ENCODE results near the gene WDR38.
"Not testable (repeated sequence)": the region's sequence is repeated elsewhere in the genome, so short reads cannot be mapped to it uniquely, and the experiment has no call there.

The WDR38 gene

GRCh38 chr9:124834591-124834990 is 18.7 kb upstream of the WDR38 start:
- no peak for DNase-seq (ENCODE audit: low read depth)

DNA sequence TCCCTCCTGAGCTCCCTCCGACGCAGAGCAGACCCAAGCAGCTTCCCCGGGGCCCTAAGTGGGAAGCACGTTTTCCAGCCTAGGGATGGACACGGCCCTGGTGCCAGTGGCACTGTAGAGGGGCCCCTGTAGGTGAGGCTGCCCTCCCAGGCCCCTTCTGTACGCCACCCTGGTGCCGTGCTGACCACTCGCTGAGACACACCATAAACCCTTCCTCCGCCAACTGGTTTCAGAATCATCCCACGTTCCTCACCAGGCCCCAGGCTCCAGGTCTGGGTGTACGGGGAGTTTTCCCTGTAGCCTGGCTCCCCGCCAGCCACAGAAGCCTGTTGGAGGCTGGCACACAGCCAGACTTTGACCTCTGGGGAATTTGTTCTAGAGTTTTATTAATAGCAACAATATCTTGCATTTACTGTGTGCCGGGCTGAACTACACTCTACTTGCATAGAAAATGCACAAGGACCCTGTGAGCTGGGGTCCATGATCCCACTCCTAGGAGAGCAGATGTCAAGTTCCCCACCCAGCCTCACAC is 18.2 kb upstream of the WDR38 start:
- DNase-seq (ENCODE audit: low read depth): no peak

DNA sequence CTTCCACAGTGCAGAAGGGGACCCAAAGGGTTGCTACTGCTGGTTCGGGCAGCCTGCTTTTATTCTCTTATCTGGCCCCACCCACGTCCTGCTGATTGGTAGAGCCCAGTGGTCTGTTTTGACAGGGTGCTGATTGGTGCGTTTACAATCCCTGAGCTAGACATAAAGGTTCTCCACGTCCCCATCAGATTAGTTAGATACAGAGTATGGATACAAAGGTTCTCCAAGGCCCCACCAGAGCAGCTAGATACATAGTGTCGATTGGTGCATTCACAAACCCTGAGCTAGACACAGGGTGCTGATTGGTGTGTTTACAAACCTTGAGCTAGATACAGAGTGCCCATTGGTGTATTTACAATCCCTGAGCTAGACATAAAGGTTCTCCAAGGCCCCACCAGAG is 15.1 kb upstream of the WDR38 start:
- DNase-seq (ENCODE audit: low read depth): not testable (repeated sequence)

GRCh38 chr9:124838567-124839275 is 14.5 kb upstream of the WDR38 start:
- DNase-seq (ENCODE audit: low read depth): not testable (repeated sequence)

DNA sequence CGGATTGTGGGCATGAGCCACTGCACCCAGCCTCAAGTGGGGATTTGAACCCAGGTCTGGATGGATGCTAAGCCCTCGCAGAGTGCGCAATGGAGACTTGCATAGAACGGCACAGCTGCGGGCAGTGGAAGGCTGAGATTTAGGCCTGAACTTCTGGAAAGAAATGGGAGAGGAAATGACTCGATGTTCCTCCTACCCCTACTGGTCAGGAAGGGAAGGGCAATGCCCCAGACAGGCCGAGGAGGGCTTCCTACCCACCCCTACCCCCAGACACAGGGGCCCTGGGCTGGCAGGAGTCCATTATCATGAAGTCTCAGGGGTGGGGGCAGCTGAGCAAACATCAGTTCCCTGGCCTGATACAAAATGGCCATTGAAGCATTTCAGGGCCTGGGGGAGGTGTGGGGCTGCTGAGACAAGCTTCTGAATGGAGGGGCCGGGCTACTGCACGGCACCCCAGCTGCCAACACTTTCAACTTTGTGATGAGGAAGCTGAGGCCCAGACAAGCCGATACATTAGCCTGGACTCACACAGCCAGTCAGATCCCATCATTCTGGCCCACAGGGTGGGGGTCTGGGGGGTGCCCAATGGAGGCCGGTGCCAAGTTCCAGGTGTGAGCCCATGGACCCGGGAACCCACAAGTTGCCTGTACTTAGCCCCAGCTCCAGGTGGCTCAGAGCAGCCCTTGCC is 13.5 kb upstream of the WDR38 start:
- DNase-seq (ENCODE audit: low read depth): no peak

GRCh38 chr9:124840300-124840833 is 12.9 kb upstream of the WDR38 start:
- no peak for DNase-seq (ENCODE audit: low read depth)

- no peak for DNase-seq (ENCODE audit: low read depth)
Observed at GRCh38 chr9:124841075-124841821, 12.0 kb upstream of the WDR38 start.

DNA sequence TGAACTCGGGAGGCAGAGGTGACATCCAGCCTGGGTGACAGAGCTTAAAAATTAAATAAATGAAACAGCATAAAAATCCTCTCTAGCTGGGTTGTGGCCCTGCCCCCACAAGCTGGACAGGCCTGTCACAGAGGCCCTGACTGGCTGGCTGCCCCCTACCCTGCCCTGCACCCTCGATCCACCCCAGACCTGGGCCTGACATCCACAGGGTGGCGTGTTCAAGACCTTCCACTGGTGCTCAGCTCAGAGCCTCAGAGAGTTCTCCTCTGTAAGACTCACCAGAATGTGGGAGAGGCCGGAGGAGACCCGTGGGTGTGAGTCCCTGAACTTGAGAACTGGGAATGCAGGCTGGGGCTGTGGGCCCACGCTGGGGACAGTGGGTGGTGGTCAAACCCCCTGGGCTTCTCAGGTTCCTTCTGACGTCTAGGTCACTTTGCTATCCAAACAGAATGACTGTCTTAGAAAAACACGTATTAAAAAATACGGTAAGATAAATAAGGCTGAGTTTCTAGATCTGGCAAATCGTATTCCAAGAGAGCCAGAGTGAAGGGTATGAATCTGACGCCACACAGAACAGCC is 9.7 kb upstream of the WDR38 start:
- DNase-seq (ENCODE audit: low read depth): no peak

DNA sequence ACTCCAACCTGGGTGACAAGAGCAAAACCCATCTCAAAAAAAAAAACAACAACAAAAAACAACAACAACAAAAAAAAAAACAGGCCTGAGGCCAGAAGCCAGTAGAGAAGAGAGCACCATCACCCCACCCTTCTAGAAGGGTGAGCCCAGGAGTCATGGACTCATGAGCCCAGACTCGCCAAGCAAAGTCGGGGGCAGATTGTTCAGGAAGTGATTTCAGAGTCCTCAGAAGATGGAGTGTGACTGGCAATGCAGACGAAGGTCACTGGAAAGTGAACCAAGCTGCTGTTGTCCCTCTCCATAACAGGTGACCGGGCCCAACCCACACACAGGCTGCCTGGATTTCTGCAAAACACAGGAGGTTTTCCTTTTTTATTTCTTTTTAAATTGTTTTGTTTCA is 9.0 kb upstream of the WDR38 start:
- no peak for DNase-seq (ENCODE audit: low read depth)

DNA sequence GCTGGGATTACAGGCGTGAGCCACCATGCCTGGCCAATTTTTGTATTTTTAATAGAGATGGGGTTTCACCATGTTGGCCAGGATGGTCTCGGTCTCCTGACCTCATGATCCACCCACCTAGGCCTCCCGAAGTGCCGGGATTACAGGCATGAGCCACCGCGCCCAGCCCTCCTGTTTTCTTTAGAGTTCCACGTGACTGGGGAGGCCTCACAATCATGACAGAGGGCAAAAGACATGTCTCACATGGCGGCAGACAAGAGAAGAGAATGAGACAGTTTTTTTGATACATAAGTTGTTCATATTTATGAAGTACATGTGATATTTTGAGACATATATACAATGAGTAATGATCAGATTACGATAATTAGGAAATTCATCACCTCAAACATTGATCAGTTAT is 6.8 kb upstream of the WDR38 start:
- DNase-seq (ENCODE audit: low read depth): not testable (repeated sequence)

GRCh38 chr9:124846969-124847368 is 6.3 kb upstream of the WDR38 start:
- no peak for DNase-seq (ENCODE audit: low read depth)

- no peak for DNase-seq (ENCODE audit: low read depth)
Observed at GRCh38 chr9:124849801-124850200, 3.5 kb upstream of the WDR38 start.

DNA sequence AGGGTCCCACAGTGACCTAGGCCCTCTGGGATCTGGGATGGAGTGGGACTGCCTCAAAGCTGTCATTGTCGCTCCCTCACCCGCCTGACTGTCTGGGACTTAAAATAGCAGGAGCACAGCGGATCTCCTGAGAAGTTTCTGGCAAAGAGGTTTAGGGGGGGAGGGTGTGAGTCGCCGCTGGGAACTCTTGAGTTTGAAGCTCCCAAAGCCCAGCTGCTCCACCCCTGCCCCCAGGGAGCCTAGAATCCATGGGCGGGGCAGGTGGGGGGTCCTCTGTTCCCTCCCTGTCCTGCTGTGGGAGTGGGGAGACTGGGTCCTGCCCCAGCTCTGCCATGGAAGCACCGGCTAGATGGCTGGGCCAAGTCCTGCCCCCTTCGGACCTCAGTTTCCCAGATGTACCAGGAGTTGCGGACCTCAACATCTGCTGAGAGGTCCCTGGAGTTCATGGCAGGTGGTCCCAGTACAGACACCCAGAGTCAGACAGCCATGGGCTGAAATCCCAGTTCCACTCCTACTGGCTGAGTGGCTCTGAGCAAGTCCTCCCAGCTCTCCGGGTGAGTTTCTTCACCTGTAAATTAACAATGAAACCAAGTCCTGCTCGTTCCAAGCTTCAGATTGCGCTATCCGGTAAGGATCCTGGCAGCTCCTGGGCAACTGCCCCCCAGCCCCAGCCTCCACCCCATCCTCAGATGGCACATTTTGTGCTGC is 985 bp upstream of the WDR38 start:
- no peak for DNase-seq (ENCODE audit: low read depth)

GRCh38 chr9:124853605-124854143 is 414 bp downstream of the WDR38 start:
- DNase-seq (ENCODE audit: low read depth): no peak

DNA sequence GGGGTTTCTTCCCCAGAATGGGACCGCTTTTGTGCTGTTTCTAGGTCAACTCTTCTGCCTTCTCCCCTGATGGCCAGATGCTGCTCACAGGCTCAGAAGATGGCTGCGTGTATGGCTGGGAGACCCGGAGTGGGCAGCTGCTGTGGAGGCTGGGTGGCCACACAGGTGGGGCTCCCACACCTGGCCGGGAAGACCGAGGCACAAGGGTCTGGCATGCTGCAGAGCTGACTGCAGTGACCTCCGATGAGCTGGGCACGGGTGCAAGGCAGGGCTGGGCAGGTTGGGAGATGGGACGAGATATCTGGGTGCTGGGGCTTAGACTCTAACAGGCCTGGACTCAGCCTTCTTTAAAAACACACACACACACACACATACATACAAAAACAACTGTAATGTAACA is 901 bp downstream of the WDR38 start:
- DNase-seq (ENCODE audit: low read depth): no peak

DNA sequence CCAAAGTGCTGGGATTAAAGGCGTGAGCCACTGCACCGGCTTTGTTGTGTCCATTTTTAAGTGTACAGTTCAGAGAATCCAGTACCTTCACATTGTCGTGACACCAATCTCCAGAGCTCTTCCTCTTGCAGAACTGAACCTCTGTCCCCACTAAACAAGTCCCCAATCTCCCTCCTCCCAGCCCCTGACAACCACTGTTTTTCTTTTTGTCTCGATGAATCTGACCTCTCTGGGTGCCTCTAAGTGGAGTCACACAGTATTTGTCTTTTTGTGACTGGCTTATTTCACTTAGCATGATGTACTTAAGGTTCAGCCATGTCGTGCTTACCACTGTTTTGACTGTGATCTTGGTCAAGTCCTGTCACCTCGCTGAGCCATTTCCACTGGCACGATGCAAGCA is 1.6 kb downstream of the WDR38 start:
- DNase-seq (ENCODE audit: low read depth): no peak

DNA sequence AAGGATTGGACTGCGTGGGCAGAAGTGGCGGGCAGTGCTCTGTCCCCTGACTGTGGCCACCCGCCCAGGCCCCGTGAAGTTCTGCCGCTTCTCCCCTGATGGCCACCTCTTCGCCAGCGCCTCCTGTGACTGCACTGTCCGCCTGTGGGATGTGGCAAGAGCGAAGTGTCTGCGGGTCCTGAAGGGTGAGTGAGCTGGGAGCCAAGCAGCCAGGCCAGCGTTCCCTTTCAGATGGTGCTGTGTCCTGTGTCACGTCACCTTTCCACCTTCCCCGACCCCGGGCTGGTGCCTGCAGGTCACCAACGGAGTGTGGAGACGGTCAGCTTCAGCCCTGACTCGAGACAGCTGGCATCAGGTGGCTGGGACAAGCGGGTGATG is 2.3 kb downstream of the WDR38 start:
- no peak for DNase-seq (ENCODE audit: low read depth)

- DNase-seq (ENCODE audit: low read depth): no peak
Observed at GRCh38 chr9:124855944-124856765, 2.9 kb downstream of the WDR38 start.

DNA sequence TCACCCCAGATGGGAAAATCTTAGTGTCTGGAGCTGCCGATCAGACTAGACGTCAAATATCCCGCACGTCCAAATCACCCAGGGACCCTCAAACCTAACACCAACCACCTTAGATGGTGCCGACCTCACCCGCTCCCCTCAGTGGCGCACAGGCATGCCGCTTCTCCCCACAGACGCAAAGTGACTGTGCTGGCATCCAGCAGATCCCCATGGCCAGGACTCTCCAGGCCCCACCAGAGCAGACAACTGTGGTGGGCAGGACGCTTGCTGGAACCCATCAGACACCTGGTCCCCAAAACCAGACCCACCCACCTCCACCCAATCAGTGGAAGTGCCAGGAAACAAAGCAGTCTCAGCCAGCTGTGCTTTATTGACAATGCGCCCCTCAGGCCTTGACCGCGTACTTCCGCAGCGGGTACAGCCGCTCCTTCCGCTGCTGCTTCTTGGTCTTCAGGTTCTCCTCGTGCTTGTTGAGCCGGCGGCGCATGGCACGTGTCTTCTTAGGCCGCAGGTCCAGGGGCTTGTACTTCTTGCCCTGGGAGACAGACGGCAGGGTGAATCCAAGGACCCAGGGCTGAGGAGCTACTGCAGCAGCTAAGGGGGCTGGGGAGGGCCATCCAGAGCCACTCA is 4.4 kb downstream of the WDR38 start:
- DNase-seq (ENCODE audit: low read depth): no peak

All from T-helper 22 cell (primary cell).